ENCODE measurements around the gene LCE3A.

DNA sequence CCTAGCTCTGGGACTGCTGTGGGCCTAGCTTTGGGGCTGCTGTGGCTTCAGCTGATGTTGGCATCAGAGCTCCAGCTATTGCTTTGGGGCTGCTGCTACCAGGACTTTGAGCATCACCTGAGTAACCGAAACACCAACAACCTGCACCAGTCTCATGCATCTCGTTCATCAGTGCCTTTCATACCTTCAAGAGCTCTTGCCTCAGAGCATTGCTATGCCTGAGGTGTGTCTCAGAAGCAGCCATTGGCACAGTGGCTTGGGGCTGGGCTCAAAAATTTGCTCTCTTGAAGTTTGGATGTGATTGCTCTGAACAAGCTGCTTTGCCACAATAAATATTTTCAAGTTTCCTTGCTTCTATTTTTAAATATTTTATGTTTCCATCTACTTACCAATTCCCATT is 33.6 kb upstream of the LCE3A start:
- TF ChIP-seq EP300 (IDR thresholded peaks at IDR 0.05): no peak
- TF ChIP-seq, protein P1, sequence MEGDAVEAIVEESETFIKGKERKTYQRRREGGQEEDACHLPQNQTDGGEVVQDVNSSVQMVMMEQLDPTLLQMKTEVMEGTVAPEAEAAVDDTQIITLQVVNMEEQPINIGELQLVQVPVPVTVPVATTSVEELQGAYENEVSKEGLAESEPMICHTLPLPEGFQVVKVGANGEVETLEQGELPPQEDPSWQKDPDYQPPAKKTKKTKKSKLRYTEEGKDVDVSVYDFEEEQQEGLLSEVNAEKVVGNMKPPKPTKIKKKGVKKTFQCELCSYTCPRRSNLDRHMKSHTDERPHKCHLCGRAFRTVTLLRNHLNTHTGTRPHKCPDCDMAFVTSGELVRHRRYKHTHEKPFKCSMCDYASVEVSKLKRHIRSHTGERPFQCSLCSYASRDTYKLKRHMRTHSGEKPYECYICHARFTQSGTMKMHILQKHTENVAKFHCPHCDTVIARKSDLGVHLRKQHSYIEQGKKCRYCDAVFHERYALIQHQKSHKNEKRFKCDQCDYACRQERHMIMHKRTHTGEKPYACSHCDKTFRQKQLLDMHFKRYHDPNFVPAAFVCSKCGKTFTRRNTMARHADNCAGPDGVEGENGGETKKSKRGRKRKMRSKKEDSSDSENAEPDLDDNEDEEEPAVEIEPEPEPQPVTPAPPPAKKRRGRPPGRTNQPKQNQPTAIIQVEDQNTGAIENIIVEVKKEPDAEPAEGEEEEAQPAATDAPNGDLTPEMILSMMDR (IDR thresholded peaks at IDR 0.05): no peak
- no peak for TF ChIP-seq POLR2AphosphoS5 (IDR thresholded peaks at IDR 0.05)
- no peak for TF ChIP-seq POLR2A (IDR thresholded peaks at IDR 0.05)
